Iris pigment epithelial cell (primary cell): Measurements from ENCODE around the gene SLC22A31.
"Not testable (repeated sequence)": the region's sequence is repeated elsewhere in the genome, so short reads cannot be mapped to it uniquely, and the experiment has no call there.

Experiments
- DNase-seq: peaks from one replicate; pipeline ENCODE4 v3.0.0-alpha.2; 2011; ENCODE audit warnings: low read depth

SLC22A31 gene

GRCh38 chr16:89178453-89179147 lies 21.7 kb downstream of the SLC22A31 start:
- no peak for DNase-seq

GRCh38 chr16:89177501-89177900 lies 22.8 kb downstream of the SLC22A31 start:
- DNase-seq, result no peak

- DNase-seq, result no peak
These were observed 23.6 kb downstream of the SLC22A31 start for GRCh38 chr16:89176717-89177116.

GRCh38 chr16:89176147-89176690 lies 24.1 kb downstream of the SLC22A31 start:
- DNase-seq, result no peak

GRCh38 chr16:89175280-89176146 lies 24.8 kb downstream of the SLC22A31 start:
- DNase-seq, result no peak

GRCh38 chr16:89174877-89175276 lies 25.5 kb downstream of the SLC22A31 start:
- no peak for DNase-seq

- no peak for DNase-seq
These were observed 26.1 kb downstream of the SLC22A31 start for GRCh38 chr16:89174055-89174827.

GRCh38 chr16:89173174-89173921 lies 27.0 kb downstream of the SLC22A31 start:
- DNase-seq, result no peak

- no peak for DNase-seq
These were observed 27.7 kb downstream of the SLC22A31 start for GRCh38 chr16:89172528-89173173.

- no peak for DNase-seq
These were observed 28.2 kb downstream of the SLC22A31 start for GRCh38 chr16:89172171-89172527.

- DNase-seq, result peak; percentile 88
These were observed 28.8 kb downstream of the SLC22A31 start, which contains the start of gene CDH15 for GRCh38 chr16:89171216-89172170. CDH15 (plus strand) TSS chr16:89171748; CDS start chr16:89171832, 84 bp downstream.

GRCh38 chr16:89170346-89171215 lies 29.8 kb downstream of the SLC22A31 start:
- no peak for DNase-seq

- DNase-seq, result no peak
These were observed 30.6 kb downstream of the SLC22A31 start for GRCh38 chr16:89169778-89170177.

- no peak for DNase-seq
These were observed 31.8 kb downstream of the SLC22A31 start for GRCh38 chr16:89168381-89169189.

GRCh38 chr16:89167425-89167941 lies 32.9 kb downstream of the SLC22A31 start:
- peak; percentile 37 for DNase-seq

- DNase-seq, result no peak
These were observed 33.5 kb downstream of the SLC22A31 start for GRCh38 chr16:89166696-89167424.

- not testable (repeated sequence) for DNase-seq
These were observed 34.7 kb downstream of the SLC22A31 start for GRCh38 chr16:89165681-89165979.
